SU-DHL-6 (cell line): ENCODE measurements around the gene MIDN.

Experiments used
- CTCF ChIP-seq: fragments of 200-600 bp; sonication (generic); IDR thresholded peaks from one replicate; pipeline ENCODE4 v1.5.1; 2017; ENCODE audit warnings: antibody characterized with exemption, mild to moderate bottlenecking, low read length, moderate library complexity; ENCODE audit not compliant: insufficient read depth, poor library complexity, severe bottlenecking
- EZH2phosphoT487 ChIP-seq: fragments of 200-600 bp; sonication (generic), shearing (Covaris generic); conservative IDR thresholded peaks from 2 replicates; pipeline ENCODE4 v1.6.1; 2018; ENCODE audit warnings: mild to moderate bottlenecking, antibody characterized with exemption, low read length, moderate library complexity, mixed read lengths

DNA sequence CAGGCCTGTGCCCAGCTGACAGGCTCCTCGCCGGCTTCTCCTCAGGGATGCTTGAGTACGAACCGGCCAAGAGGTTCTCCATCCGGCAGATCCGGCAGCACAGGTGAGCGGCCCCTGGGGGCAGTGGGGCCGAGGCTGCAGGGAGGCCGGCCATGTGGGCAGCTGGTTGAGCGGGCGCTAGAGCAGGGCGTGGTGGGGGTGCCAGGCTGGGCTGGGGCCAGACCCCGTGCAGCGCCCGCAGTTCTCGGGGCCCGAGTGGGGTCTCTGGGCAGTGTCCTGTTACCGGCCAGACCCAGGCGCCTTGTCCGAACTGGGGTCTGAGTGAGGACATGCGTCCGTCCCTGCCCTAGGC lies 26.5 kb upstream of the MIDN start:
- no peak for TF ChIP-seq EZH2phosphoT487
- TF ChIP-seq CTCF = no peak
